ENCODE measurements around the gene C6orf141. TPM values are rescaled to one million over a fixed set of nuclear protein-coding genes. Genes with fewer than 3 reads are reported as not detected.

C6orf141 gene
- total RNA-seq, 1 experiment from 2014 or later: 40.1 TPM

DNA sequence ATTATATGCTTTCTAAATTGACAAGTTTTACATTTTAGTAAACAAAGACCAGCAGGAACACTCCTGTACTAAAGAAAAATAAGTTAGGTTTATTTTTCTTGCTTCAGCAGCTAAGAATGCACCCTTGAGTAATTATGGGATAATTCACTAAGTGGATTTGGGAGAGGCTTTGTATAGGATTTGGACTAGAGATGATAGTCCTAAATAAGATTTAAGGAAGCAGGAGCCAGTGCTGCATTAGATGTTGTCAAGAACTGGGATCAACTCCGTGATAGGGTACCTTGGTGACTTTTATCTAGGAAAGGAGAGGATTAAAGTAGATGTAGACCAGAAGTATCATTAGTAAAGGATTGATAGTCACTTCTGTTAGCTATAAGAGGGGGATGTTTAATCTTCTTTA lies 4.1 kb upstream of the C6orf141 start:
- H4K20me1 ChIP-seq (ENCODE audit: control insufficient read depth, insufficient read depth, insufficient read length): no peaks in the 10 kb centered on the region
- H3K23me2 ChIP-seq (ENCODE audit: insufficient read length, low read depth, low read length, poor library complexity, severe bottlenecking): peaks cover 13% of the 10 kb centered on the region
- no peak overlapping the region for H3K56ac ChIP-seq (ENCODE audit: insufficient read length, low read depth, low read length)
- WGBS (ENCODE audit: extremely low coverage, insufficient read length, low lambda C conversion rate): no CpG with 5 or more reads among the region's 1 CpG
- H3K79me1 ChIP-seq (ENCODE audit: insufficient read depth, low read depth, low read length, poor library complexity, severe bottlenecking): no peaks in the 10 kb centered on the region
- H2BK15ac ChIP-seq (ENCODE audit: low read depth, low read length): no peak overlapping the region
- no peak overlapping the region for H2AK5ac ChIP-seq (ENCODE audit: insufficient read length, low read length)
- Mint-ChIP-seq H3K4me1 (peaks cover 19 to 25% of the 10 kb centered on the region in 2 experiments), H3K9me3 (peaks cover 0 to 3% of the 10 kb centered on the region in 2 experiments; a peak in 1 of 5 replicates), H3K27ac (no peak overlapping the region), H3K27me3 (ENCODE audit: low read depth) (peaks cover 11% of the 10 kb centered on the region), H3K36me3 (ENCODE audit: insufficient read depth in 1 of 3, low read depth in 3 of 3) (no peaks in the 10 kb centered on the region), H3K4me3 (no peak overlapping the region)
- no peak overlapping the region for H3K4ac ChIP-seq (ENCODE audit: low read depth, low read length)
- no peak overlapping the region for H4K8ac ChIP-seq (replicated peaks; ENCODE audit: insufficient read length, low read depth, low read length)
- no peaks in the 10 kb centered on the region for H3K79me2 ChIP-seq (ENCODE audit: insufficient read depth, low read length)
- no peaks in the 10 kb centered on the region for H3K9me3 ChIP-seq (ENCODE audit: control insufficient read depth, low read depth, low read length)
- H3K27me3 ChIP-seq (ENCODE audit: insufficient read depth, low read length): peaks cover 4% of the 10 kb centered on the region; the same call in 1 of the 2 replicates
- no peak overlapping the region for H4K5ac ChIP-seq (ENCODE audit: insufficient read length, low read depth, low read length)
- H3K23ac ChIP-seq (ENCODE audit: insufficient read length, low read depth, low read length): no peak overlapping the region
- H2BK5ac ChIP-seq (ENCODE audit: insufficient read length, low read length): no peak overlapping the region
- no peak overlapping the region for H2BK120ac ChIP-seq (ENCODE audit: low read depth, low read length, poor library complexity, severe bottlenecking)
- no peak overlapping the region for H3K9ac ChIP-seq (ENCODE audit: extremely low read depth, insufficient read length, low read length)
- no peak overlapping the region for H4K91ac ChIP-seq (ENCODE audit: insufficient read length, low read depth, low read length)
- no peak overlapping the region for H3K4me2 ChIP-seq (ENCODE audit: insufficient read depth, insufficient read length, low read length)
- H3K4me1 ChIP-seq (ENCODE audit: insufficient read depth, low read length): no peaks in the 10 kb centered on the region
- H3K27ac ChIP-seq (ENCODE audit: insufficient read length, low read depth, low read length): no peak overlapping the region
- no peak overlapping the region for H3T11ph ChIP-seq (ENCODE audit: low read length)
- no peak overlapping the region for H3K18ac ChIP-seq (ENCODE audit: insufficient read length, low read depth, low read length)
- TF ChIP-seq, protein P1, sequence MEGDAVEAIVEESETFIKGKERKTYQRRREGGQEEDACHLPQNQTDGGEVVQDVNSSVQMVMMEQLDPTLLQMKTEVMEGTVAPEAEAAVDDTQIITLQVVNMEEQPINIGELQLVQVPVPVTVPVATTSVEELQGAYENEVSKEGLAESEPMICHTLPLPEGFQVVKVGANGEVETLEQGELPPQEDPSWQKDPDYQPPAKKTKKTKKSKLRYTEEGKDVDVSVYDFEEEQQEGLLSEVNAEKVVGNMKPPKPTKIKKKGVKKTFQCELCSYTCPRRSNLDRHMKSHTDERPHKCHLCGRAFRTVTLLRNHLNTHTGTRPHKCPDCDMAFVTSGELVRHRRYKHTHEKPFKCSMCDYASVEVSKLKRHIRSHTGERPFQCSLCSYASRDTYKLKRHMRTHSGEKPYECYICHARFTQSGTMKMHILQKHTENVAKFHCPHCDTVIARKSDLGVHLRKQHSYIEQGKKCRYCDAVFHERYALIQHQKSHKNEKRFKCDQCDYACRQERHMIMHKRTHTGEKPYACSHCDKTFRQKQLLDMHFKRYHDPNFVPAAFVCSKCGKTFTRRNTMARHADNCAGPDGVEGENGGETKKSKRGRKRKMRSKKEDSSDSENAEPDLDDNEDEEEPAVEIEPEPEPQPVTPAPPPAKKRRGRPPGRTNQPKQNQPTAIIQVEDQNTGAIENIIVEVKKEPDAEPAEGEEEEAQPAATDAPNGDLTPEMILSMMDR (conservative IDR thresholded peaks at IDR 0.05): no peak
- DNase-seq: no peak
- no peak overlapping the region for H2AFZ ChIP-seq (ENCODE audit: low read length)
- no peak overlapping the region for H2BK12ac ChIP-seq (ENCODE audit: insufficient read length, low read depth, low read length)
- H2BK20ac ChIP-seq (ENCODE audit: low read depth, low read length, poor library complexity, severe bottlenecking): no peak overlapping the region
- no peak overlapping the region for H3K14ac ChIP-seq (ENCODE audit: insufficient read depth, low read length)

All from H9 (cell line).